K562 (cell line): ENCODE measurements around the gene IRF4. TPM values are rescaled to one million over a fixed set of nuclear protein-coding genes. Genes with fewer than 3 reads are reported as not detected.

Source experiments
- ATAC-seq: fragments of 200-7000 bp; cut with Tn5 transposase; 3 replicates; pipeline ENCODE4 v1.9.1; 2020; ENCODE audit warnings: moderate library complexity
- BruUV-seq: library from RNA; stranded (reverse); fragments of 400-500 nt; replicated peaks from 2 replicates; lab custom pipeline; 2021; lab: Mats Ljungman, UMichigan
- CTCF ChIA-PET: fragments of 300-600 bp; formaldehyde crosslinking; extraction: SDS; loops from one replicate; lab custom pipeline; 2021; ENCODE audit warnings: low intra/inter-chr PET ratio; lab: Yijun Ruan, JAX
- POLR2A ChIA-PET: fragments of 300-600, 350-650 bp; sonication (Branson Sonifier 250); formaldehyde crosslinking; extraction: SDS; loops from one replicate; lab custom pipeline; 2021; ENCODE audit warnings: antibody characterized with exemption, inconsistent platforms; lab: Yijun Ruan, JAX
- DNase-seq, 4 experiments: peaks; one replicate each; pipeline versions ENCODE4 v3.0.0 to v3.0.0-alpha.2; 2011 to 2018; ENCODE audit warnings: low spot score in 3 of 4, mixed read lengths in 3 of 4; ENCODE audit errors: extremely low read depth in 1 of 4
- FAIRE-seq: peaks from 2 replicates; lab custom pipeline; 2011; peaks lifted over from hg19 to GRCh38; lab: Jason Lieb, UNC
- H2AFZ ChIP-seq: 2 replicates; pipeline ENCODE4 v1.6.0; 2011; ENCODE audit warnings: low read depth, low read length, control low read depth, inconsistent platforms
- H3K27ac ChIP-seq: fragments of 200-600 bp; 3 replicates; pipeline ENCODE4 v1.8.0; 2011; ENCODE audit warnings: low read depth, mild to moderate bottlenecking, control low read depth, inconsistent platforms, low read length, moderate library complexity, mixed read lengths; ENCODE audit errors: extremely low read depth
- H3K27me3 ChIP-seq, 2 experiments: fragments of 300-600 bp in 1 of 2; 2 replicates in 1 of 2; 3 replicates in 1 of 2; pipeline versions ENCODE4 v1.6.0 to v1.8.0; 2011; ENCODE audit warnings: inconsistent platforms in 2 of 2, low read length in 2 of 2, mild to moderate bottlenecking in 1 of 2, mixed read lengths in 1 of 2, moderate library complexity in 1 of 2; ENCODE audit not compliant: control insufficient read depth in 2 of 2, insufficient read depth in 2 of 2
- H3K36me3 ChIP-seq: fragments of 300-600 bp; 3 replicates; pipeline ENCODE4 v1.8.0; 2011; ENCODE audit warnings: mild to moderate bottlenecking, low read length, inconsistent platforms; ENCODE audit not compliant: control insufficient read depth, insufficient read depth
- H3K4me1 ChIP-seq, 2 experiments: fragments of 200-600 bp in 1 of 2; replicated peaks in 1 of 2; 2 replicates in 1 of 2; 3 replicates in 1 of 2; pipeline versions ENCODE4 v1.5.1 to v1.8.0; 2011; ENCODE audit warnings: inconsistent platforms in 2 of 2, low read length in 2 of 2, mild to moderate bottlenecking in 1 of 2, mixed read lengths in 1 of 2, moderate library complexity in 1 of 2; ENCODE audit not compliant: control insufficient read depth in 2 of 2, insufficient read depth in 2 of 2
- H3K4me2 ChIP-seq: 2 replicates; pipeline ENCODE4 v1.6.1; 2011; ENCODE audit warnings: low read length, control low read depth, inconsistent platforms, mixed read lengths; ENCODE audit not compliant: insufficient read depth
- H3K4me3 ChIP-seq: fragments of 200-600 bp; sonication (generic), shearing (Covaris generic); 2 replicates; pipeline ENCODE4 v1.5.1; 2016; ENCODE audit warnings: control low read depth, inconsistent platforms
- H3K79me2 ChIP-seq: fragments of 200-600 bp; 3 replicates; pipeline ENCODE4 v1.8.0; 2011; ENCODE audit warnings: low read length, inconsistent platforms; ENCODE audit not compliant: control insufficient read depth, insufficient read depth
- H3K9ac ChIP-seq, 2 experiments: 2 replicates each; pipeline versions ENCODE4 v1.6.0 to v1.6.1; 2011; ENCODE audit warnings: low read depth in 2 of 2, low read length in 2 of 2, control low read depth in 1 of 2, inconsistent platforms in 1 of 2, mild to moderate bottlenecking in 1 of 2, mixed read lengths in 1 of 2; ENCODE audit not compliant: insufficient read depth in 1 of 2
- H3K9me1 ChIP-seq: one replicate; pipeline ENCODE4 v1.6.0; 2011; ENCODE audit warnings: inconsistent platforms, mild to moderate bottlenecking, low read length, moderate library complexity; ENCODE audit not compliant: control insufficient read depth, insufficient read depth
- H3K9me3 ChIP-seq: replicated peaks from 2 replicates; pipeline ENCODE4 v1.5.1; 2011; ENCODE audit warnings: low read depth, low read length, inconsistent platforms; ENCODE audit not compliant: control insufficient read depth, insufficient read depth
- H4K20me1 ChIP-seq: replicated peaks from 2 replicates; pipeline ENCODE4 v1.6.1; 2011; ENCODE audit warnings: low read length, inconsistent platforms, mixed read lengths; ENCODE audit not compliant: control insufficient read depth, insufficient read depth
- CBX1 ChIP-seq: sonication (generic); IDR thresholded peaks from 2 replicates; pipeline ENCODE4 v1.6.1; 2016; ENCODE audit warnings: antibody characterized with exemption, low read depth, mild to moderate bottlenecking
- GABPA ChIP-seq: fragments of 200-800 bp; sonication (Bioruptor generic); conservative IDR thresholded peaks from 2 replicates; pipeline ENCODE4 v1.6.1; 2016; ENCODE audit warnings: low read depth, missing genetic modification characterization, missing compliant biosample characterization
- GTF2B ChIP-seq: IDR thresholded peaks from 2 replicates; pipeline ENCODE4 v1.6.1; 2011; ENCODE audit not compliant: insufficient read length; ENCODE audit errors: extremely low read depth
- HINFP ChIP-seq: fragments of 450-650 bp; conservative IDR thresholded peaks from 2 replicates; pipeline ENCODE4 v1.6.1; 2016; ENCODE audit warnings: missing genetic modification characterization, low read depth, mild to moderate bottlenecking, control low read depth, missing compliant biosample characterization
- PTRF ChIP-seq: fragments of 450-650 bp; IDR thresholded peaks from 2 replicates; pipeline ENCODE4 v1.6.1; 2016; ENCODE audit warnings: mild to moderate bottlenecking, missing genetic modification characterization, missing compliant biosample characterization
- ZNF175 ChIP-seq: fragments of 200-800 bp; sonication (Bioruptor generic); IDR thresholded peaks from 2 replicates; pipeline ENCODE4 v1.6.1; 2016; ENCODE audit warnings: low read depth, mild to moderate bottlenecking, missing genetic modification characterization, missing compliant biosample characterization
- ZNF23 ChIP-seq: fragments of 250-450 bp; sonication (Bioruptor Pico); IDR thresholded peaks from 2 replicates; pipeline ENCODE4 v1.4.0; 2020; ENCODE audit warnings: mild to moderate bottlenecking
- WGBS: fragments of 100-300 bp; shearing (Covaris generic); methylation state at CpG from one replicate; pipeline ENCODE4 v1.1.6; 2016; ENCODE audit warnings: low coverage, mixed read lengths; ENCODE audit not compliant: insufficient coverage; ENCODE audit errors: missing lambda C conversion rate; 5-methylcytosine and 5-hydroxymethylcytosine counted together
- in situ Hi-C: fragments of 300-500 bp; cut with MboI; formaldehyde crosslinking; loops from 4 replicates; pipeline ENCODE4 v1.15.0; 2018; ENCODE audit warnings: inconsistent platforms, mixed read lengths
- intact Hi-C: fragments of 100-400 bp; cut with micrococcal nuclease; formaldehyde crosslinking; loops from 2 replicates; pipeline ENCODE4 v1.14.2; 2022
- polyA plus RNA-seq, 8 experiments: library from polyadenylated mRNA; depleted of rRNA in 4 of 8; stranded (reverse) in 5 of 8; unstranded in 3 of 8; fragments of >200 nt; fragmentation: Nextera tagmentation in 2 of 8; fragmentation: Illumina TruSeq in 1 of 8; extraction: Ambion mirVana in 2 of 8; extraction: Trizol in 1 of 8; gene quantifications; 2 replicates each; pipeline versions ENCODE4 v1.2.1 to v1.2.3, GENCODE V29; 2011 to 2014; ENCODE audit warnings: inconsistent platforms in 1 of 8, missing spikeins in 1 of 8
- total RNA-seq, 7 experiments: library from RNA; depleted of rRNA in 6 of 7; stranded (reverse); fragments of >200 nt in 6 of 7; fragmentation: Illumina TruSeq in 2 of 7; extraction: Trizol in 2 of 7; gene quantifications; 2 replicates each; pipeline versions ENCODE4 v1.2.1 to v1.2.3, GENCODE V29; 2011 to 2021; ENCODE audit warnings: low replicate concordance in 1 of 7
- TF ChIP-seq, protein P1 (sequence below): sonication (generic); formaldehyde crosslinking; IDR thresholded peaks from 2 replicates; pipeline ENCODE4 v1.4.0; 2020; ENCODE audit warnings: mild to moderate bottlenecking, missing genetic modification reagents

The IRF4 gene
- total and polyA plus RNA-seq, 9 of the 15 experiments (the other 6 are each of a cell fraction or from before 2014, with no cell fraction given): 0.05 to 0.33 (median 0.09) TPM; not detected in 6

DNA sequence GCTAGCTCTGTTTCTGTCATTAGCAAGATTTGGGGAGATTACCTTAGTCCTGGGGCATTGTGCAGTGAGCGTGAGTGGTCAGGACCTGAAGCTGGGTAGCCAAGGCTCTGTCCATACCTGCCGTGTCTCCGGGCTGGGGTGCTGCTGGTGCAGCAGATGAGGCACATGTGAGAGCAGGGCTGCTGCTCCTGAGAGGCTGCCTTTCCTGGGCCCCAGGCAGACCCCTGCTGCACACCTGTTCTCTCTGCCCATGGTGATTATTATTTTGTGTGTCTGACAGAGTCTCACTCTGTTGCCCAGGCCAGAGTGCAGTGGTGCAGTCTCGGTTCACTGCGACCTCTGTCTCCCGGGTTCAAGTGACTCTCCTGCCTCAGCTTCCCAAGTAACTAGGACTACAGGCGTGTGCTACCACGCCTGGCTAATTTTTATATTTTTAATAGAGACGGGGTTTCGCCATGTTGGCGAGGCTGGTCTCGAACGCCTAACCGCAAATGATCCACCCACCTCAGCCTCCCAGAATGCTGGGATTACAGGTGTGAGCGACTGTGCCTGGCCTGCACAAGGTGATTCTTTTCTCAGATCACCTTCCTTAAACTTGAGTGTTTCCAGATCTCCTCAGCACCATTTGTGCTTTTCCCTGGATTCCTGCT, 36.8 kb upstream of the IRF4 start (continued):
- TF ChIP-seq GABPA: no peak
- TF ChIP-seq, protein P1, sequence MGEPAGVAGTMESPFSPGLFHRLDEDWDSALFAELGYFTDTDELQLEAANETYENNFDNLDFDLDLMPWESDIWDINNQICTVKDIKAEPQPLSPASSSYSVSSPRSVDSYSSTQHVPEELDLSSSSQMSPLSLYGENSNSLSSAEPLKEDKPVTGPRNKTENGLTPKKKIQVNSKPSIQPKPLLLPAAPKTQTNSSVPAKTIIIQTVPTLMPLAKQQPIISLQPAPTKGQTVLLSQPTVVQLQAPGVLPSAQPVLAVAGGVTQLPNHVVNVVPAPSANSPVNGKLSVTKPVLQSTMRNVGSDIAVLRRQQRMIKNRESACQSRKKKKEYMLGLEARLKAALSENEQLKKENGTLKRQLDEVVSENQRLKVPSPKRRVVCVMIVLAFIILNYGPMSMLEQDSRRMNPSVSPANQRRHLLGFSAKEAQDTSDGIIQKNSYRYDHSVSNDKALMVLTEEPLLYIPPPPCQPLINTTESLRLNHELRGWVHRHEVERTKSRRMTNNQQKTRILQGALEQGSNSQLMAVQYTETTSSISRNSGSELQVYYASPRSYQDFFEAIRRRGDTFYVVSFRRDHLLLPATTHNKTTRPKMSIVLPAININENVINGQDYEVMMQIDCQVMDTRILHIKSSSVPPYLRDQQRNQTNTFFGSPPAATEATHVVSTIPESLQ (CRISPR knock-in tag): no peak
- no peak for TF ChIP-seq ZNF175 (CRISPR knock-in tag)
- TF ChIP-seq ZNF23 (CRISPR knock-in tag): no peak

- H2AFZ ChIP-seq: no peak overlapping the region
- no peak overlapping the region for H3K27ac ChIP-seq
- no peak overlapping the region for H3K9ac ChIP-seq
- no peaks in the 10 kb centered on the region for H3K36me3 ChIP-seq
- ChIA-PET CTCF (no interaction called here), POLR2A (interaction anchor here (0.6 to 1.1 kb wide), 2 partner anchors 10 to 16 kb away, joined by 3 to 4 read pairs; no protein-coding TSS in a partner anchor)
- H3K9me3 ChIP-seq: no peaks in the 10 kb centered on the region
- H3K4me3 ChIP-seq: no peak overlapping the region
- intact Hi-C loops: no loop called here
- 6% methylated on average over 9 of the region's 9 CpGs for whole genome bisulfite sequencing
- FAIRE-seq (no peak), ATAC-seq (no peak), DNase-seq (no peak)
- in situ Hi-C loops: no loop called here
- 0 out of 5 replicates have a peak, but pooled peaks cover 0 to 2% of the 10 kb centered on the region in 2 experiments for H3K4me1 ChIP-seq
- H3K4me2 ChIP-seq: no peak overlapping the region
- H4K20me1 ChIP-seq: peaks cover 11% of the 10 kb centered on the region; the same call in 1 of the 2 replicates
- no peaks in the 10 kb centered on the region for H3K9me1 ChIP-seq
- peaks cover 22 to 63% of the 10 kb centered on the region in 2 experiments for H3K27me3 ChIP-seq
- BruUV-seq: no TSS peak
- no peaks in the 10 kb centered on the region for H3K79me2 ChIP-seq
- no peak for TF ChIP-seq CBX1
- TF ChIP-seq GTF2B: no peak
- no peak for TF ChIP-seq HINFP (tag)
- TF ChIP-seq PTRF (tag): no peak
These were observed 36.0 kb upstream of the IRF4 start for GRCh38 chr6:355373-356208.
